SK-N-MC (cell line): ENCODE results near the gene KDM6B.

Experiments
- EZH2 ChIP-seq: fragments of 200-600 bp; sonication (generic); IDR thresholded peaks from one replicate; pipeline ENCODE4 v1.6.1; 2017; ENCODE audit warnings: antibody characterized with exemption
- FOXP2 ChIP-seq: optimal IDR thresholded peaks from 2 replicates; pipeline ENCODE3; 2011; ENCODE audit warnings: mild to moderate bottlenecking, moderate library complexity; ENCODE audit not compliant: insufficient read depth; ENCODE audit errors: extremely low read length, control extremely low read depth
- POLR2AphosphoS5 ChIP-seq: IDR thresholded peaks from 2 replicates; pipeline ENCODE4 v1.6.1; 2012; ENCODE audit warnings: mild to moderate bottlenecking, low read depth, low read length, borderline replicate concordance

- TF ChIP-seq EZH2: no peak
- TF ChIP-seq POLR2AphosphoS5: no peak
- TF ChIP-seq FOXP2: no peak
Measured at GRCh38 chr17:7816926-7817642, 16.9 kb upstream of the KDM6B start.
